GM21526 (cell line): ENCODE measurements around the gene EPB41L2.
"Not testable (repeated sequence)": the region's sequence is repeated elsewhere in the genome, so short reads cannot be mapped to it uniquely, and the experiment has no call there.

Experiments
- ATAC-seq: cut with Tn5 transposase; IDR thresholded peaks from one replicate; pipeline ENCODE4 v1.9.1; 2021; ENCODE audit warnings: moderate library complexity; ENCODE audit not compliant: unreplicated experiment, low FRiP score

Gene EPB41L2

DNA sequence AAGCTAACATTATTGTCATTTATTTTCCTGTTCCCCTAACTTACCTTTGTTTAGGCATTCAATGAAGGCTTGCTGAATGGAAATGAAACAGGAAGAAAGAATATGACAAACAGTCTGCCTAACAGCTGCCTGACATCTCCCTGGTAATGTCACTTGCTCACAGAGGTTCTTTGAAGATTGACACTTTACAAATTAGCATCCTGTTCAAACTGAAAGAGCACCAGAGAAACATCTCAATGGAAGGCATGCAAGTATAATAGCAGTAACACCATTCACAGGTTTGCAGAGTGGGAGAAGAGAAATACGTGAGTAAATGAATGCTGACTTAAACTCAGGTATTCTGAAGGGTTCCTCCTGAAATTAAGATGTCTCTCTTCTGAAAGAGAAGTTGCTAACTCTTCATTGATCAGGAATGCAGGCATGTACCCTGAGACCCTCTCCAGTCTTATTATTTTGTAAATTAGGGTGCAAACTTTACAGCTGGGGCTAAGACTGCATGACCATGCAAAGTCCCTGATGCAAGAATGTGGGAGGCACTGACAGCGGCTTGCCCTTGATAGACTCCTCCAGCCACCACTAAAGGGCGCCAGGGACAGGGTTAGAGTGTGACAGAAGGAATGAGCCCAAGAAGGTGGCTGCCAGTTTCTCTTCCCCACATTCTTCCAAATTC, 237.1 kb downstream of the EPB41L2 start:
- ATAC-seq, result no peak

DNA sequence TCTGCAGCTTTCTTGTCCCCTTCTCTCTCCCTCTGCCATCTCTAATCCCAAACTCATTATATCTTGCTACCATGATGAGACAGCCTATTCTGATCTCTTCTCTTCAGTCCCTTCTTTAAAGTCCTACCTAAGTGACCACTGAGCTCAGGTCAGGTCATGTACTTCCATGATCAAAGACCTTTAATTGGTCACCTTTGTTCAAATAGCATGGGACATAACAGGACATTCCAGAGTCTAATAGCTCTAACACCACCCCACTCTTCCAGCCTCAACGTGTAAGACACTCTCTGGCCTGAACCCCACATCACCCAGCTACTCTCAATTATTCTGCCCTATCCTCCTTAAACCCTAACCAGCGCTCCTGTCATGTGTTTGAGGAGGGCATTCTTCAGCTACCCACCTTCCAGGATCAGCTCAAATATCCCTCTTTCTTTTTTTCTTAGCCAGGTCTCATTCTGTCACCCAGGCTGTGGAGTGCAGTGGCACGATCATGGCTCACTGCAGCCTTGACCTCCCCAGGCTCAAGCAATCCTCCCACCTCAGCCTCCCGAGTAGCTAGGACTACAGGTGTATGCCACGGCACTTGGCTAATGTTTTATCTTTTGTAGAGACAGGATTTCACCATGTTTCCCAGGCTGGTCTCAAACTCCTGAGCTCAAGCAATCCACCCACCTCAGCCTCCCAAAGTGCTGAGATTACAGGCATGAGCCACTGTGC, 237.9 kb downstream of the EPB41L2 start:
- no peak for ATAC-seq

DNA sequence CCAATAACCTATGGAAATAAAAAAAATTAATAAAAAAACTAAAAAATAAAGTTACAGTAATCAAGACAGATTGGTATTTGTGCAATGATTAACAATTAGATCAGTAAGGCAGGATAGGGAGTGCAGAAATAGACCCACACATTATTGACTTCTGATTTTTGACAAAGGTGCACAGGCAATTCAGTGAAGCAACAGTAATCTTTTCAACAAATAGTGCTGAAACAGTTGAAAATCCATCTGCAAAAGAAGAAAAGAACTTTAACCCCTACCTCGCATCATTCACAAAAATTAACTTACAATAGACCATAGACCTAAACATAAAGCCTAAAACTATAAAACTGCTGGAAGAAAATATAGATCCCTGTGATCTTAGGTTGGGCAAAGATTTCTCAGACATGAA, 240.3 kb downstream of the EPB41L2 start:
- no peak for ATAC-seq

DNA sequence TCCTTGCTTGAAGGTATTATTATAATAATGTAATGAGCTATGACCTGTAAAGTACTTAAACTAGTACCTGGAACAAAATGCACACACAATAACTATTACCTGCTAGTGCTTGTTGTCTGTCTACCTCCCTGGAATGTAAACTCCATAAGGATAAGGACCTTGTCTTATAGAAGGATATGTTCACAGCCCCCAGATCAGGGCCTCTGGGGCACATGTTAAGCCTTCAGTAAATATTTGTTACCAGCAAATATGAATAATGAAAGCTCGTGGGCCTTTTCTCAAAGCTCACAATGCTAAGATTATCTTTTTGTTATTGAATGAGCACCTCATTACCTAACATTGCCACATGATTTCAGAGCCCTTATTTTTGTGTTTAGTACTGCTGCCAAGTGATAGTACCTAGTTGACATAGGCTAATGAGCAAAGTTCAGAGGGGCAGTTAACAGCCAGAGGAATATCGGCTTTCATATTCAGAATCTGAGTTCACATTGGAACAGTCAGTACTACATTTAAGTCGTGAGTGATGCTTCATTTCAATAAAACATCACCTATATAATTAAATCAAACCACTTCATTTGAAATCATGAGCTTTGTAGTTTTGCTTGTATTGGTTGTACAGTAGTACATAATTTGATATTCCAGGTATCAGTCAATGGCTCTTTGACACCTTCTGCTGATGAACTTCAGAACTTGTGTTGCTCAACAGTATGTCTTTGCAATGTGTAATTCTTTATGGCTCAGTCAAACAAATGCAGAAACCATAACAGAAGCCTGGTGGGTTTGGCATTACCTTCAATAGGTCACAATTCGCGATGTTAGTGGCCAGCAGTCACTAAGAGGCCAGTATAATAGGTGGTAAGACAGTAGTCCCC, 247.6 kb downstream of the EPB41L2 start:
- no peak for ATAC-seq

DNA sequence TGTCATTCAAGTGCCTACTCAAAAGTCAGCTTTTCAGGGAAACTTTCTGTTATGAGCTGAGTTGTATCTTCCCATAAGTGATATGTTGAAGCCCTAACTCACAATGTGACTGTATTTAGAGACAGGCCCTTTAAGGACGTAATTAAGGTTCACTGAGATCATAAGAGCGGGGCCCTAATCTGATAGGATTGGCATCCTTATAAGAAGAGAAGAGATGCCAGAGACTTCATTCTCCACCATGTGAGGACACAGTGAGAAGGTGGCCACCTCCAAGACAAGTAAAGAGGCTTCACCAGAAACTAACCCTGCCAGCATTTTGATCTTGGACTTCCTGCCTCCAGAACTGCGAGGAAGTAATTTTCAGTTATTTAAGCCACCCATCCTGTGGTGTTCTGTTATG, 248.5 kb downstream of the EPB41L2 start:
- no peak for ATAC-seq

GRCh38 chr6:130811932-130812331, 251.1 kb downstream of the EPB41L2 start:
- no peak for ATAC-seq

GRCh38 chr6:130810307-130811030, 252.6 kb downstream of the EPB41L2 start:
- ATAC-seq, result no peak

GRCh38 chr6:130801368-130801767, 261.7 kb downstream of the EPB41L2 start:
- ATAC-seq, result not testable (repeated sequence)

DNA sequence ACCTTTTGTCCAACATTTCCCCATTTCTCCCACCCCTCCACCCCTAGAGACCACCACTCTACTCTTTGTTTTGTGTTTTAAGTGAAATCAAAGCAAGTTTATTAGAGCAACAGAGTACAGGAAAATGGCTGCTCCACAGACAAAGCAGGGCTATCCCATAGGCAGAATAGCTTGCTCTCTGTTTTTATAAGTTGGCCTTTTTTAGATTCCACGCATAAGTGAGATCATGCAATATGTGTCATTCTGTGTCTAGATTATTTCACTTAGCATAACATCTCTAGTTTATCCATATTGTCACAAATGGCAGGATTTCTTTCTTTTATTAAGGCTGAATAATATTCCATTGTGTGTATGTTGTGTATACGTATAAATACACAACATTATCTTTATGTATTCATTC, 266.0 kb downstream of the EPB41L2 start:
- ATAC-seq, result no peak

- ATAC-seq, result no peak
These were observed 266.6 kb downstream of the EPB41L2 start for GRCh38 chr6:130796313-130796905.

DNA sequence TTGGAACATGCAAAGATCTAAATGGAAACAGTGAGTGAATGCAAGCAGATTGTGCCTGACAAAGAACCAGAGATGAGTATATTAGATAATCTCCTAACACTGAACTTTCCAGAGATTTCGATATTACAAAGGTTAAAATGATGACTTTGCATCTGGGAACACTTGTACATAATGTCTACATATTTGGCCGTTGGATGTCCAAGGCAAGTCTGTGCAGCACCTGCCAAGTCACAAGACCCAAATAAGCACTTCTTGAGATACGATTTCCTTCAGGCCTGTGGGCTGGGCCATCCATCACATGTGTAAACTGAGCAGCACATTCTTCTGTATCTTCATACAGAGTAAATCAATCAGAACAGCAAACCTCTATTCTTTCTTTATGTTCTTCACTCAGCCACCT, 268.3 kb downstream of the EPB41L2 start:
- no peak for ATAC-seq

- ATAC-seq, result no peak
These were observed 268.9 kb downstream of the EPB41L2 start for GRCh38 chr6:130794010-130794697.
